ENCODE results near the gene P3H2.

P3H2 gene

DNA sequence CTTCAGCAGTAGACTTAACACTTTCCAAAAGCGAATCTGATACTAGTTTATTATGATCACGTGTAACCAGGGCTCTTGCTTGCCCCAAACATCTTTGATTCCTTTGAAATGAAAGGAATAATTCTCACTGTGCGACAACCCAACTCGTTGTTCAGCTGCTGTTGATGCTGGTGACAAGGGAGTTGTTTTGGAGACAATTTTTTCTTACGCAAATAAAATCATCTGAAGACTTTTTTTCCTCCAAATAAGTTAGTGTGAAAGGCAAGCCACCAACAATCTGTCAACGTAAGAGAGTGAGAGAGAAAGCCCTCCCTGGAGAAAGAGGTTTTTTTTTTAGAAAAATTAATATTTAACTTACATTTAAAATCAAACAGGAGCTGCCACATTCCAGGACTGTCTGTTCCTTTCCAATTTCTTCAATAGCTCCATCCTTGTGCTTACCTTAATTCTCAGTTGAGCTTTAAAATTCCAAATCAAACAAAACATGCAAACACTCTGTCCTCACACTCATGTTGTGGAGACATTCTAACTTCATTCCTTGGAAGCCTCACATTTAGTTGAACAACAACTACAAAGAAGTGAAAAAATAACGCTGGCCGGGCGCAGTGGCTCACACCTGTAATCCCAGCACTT lies 4.9 kb upstream of the P3H2 start:
- no peak for DNase-seq

DNA sequence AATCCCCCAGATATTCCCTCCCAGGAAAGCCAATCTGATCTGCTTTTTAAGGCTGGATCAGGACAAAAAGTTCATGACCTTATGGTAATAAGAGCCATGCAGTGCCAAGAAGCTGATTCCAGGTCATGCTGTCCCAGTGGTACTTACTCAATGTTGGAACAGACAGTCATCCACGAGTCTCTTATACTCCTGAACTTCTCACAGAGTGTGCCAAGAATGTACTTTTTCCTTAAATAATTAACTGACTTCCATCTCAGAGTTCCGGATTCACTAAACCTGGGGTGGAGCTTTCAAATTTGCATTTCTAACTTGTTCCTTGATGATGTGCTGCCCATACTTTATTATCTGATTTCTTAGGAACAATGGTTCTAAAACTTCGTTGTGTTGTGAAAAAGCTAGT lies 3.4 kb upstream of the P3H2 start:
- no peak for DNase-seq

- no peak for DNase-seq
These were observed 1.6 kb upstream of the P3H2 start for GRCh38 chr3:190122198-190122771.

- no peak for DNase-seq
These were observed 686 bp upstream of the P3H2 start for GRCh38 chr3:190121383-190121782.

GRCh38 chr3:190121061-190121377 lies 322 bp upstream of the P3H2 start:
- no peak for DNase-seq

- DNase-seq, result no peak
These were observed 1.0 kb downstream of the P3H2 start for GRCh38 chr3:190119461-190120268.

DNA sequence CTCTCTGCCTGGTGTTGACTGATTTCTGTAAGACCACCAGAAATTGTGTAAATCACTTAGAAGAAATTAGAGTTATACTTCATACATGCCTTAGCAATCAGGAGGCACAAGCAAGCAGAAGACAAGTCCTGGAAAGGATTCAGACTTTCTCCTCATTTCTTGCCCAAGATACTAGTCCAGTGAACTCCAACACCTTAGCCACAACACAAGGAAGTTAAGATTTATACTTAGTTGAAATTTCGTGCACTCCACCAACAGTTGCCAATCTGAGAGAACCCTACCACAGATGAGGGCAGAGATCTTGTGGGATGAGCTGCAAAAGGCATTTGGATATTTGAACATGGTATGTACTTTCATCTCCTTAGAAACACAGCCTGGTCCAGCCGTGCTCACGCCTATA lies 2.3 kb downstream of the P3H2 start:
- no peak for DNase-seq

- DNase-seq, result no peak
These were observed 2.7 kb downstream of the P3H2 start for GRCh38 chr3:190117981-190118380.

GRCh38 chr3:190116551-190117067 lies 4.1 kb downstream of the P3H2 start:
- DNase-seq, result no peak

DNA sequence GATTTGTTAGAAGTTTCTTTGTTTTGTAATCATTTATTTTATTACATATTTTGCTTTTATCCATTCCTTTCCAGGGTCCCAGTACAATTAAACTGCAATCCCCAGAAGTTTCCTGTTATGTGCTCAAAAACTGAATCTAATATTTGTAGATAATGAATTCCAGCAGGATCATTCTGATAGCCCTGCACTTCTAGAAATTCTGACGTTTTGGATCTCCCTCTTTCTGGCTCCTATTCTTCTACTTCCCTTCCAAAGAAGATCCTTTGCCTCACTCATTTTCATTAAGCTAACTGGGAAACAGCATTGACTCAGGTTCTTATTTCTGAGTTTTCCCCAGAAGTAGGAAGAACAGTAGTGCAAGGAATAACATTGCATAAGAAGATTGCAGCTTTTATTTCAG lies 9.9 kb downstream of the P3H2 start:
- no peak for DNase-seq

GRCh38 chr3:190109441-190109840 lies 11.3 kb downstream of the P3H2 start:
- no peak for DNase-seq

GRCh38 chr3:190108804-190109203 lies 11.9 kb downstream of the P3H2 start:
- no peak for DNase-seq

GRCh38 chr3:190105876-190106275 lies 14.8 kb downstream of the P3H2 start:
- DNase-seq, result no peak

DNA sequence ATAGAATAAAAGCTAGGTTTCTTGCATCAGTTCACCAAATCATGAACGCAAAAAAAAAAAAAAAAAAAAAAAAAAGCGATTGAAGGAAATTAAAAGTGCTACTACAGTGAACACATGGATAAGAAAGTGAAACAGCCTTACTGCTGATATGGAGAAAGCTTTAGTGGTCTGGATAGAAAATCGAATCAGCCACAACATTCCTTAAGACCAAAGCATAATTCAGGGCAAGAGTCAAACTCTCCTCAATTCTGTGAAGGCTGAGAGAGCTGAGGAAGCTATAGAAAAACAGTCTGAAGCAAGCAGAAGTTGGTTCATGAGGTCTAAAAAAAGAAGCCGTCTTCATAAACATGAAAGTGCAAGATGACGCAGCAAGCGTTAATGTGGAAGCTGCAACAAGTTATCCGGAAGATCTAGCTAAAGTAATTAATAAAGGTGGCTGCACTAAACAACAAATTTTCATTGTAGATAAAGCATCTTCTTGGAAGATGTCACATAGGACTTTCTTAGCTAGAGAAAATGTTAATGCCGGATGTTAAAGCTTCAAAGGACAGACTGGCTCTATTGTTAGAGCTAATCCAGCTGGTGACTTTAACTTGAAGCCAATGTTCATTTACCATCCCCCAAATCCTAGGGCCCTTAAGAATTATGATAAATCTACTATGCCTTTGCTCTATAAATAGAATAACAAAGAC lies 19.2 kb downstream of the P3H2 start:
- DNase-seq, result no peak

DNA sequence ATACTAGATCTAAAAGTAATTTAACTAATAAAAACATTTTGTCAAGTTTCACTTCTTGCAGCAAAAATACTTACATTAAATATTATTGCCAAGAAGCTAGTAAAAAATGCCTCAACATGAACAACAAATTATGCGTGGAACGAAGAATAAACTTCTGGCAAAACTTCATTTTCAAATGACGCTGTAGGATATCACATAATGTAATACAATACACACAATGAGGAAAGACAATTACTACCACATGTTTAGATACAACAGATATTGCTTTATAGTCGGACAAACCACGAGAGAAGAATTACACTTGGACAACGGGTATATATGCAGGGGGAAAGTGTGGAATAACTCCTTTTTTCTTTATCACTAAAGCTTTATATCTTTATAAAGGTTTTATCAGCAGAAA lies 21.6 kb downstream of the P3H2 start:
- DNase-seq, result no peak

DNA sequence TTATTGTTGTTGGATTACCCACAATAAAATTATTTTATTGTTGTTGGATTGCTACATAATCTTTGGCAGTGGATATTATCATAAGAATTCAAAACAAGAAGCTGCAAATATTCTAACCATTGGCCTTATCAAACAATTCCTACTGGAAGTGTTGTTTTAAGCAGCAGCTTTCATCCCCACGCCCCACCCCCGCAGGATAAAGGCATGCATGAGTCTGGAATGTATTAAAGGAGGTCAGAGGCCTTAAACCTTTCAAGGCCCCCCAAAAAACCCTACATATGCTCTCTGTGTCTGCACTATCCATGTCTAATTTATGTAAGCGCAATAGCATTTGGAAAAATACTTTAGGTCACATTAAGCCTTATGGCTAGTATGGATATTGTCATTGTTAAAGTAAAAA lies 23.1 kb downstream of the P3H2 start:
- DNase-seq, result no peak

DNA sequence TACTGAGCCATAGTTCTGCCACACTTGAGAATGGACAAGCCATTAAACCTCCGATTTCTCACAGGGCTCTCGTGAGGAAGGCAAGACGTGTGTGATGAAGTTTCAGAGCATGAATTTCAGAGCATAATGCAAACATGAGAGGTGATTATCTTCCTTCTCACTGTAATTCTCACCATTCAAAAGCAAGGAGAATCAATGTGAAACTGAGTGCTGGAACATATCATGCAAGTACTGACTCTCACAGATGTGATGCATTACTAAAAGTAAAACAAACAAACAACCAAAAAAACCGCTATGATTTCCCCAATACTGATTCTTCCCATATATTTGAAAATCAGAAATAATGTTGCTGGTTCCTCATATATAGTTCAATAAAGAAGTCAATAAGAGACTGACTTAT lies 23.7 kb downstream of the P3H2 start:
- no peak for DNase-seq

- DNase-seq, result no peak
These were observed 24.4 kb downstream of the P3H2 start for GRCh38 chr3:190096345-190096744.

DNA sequence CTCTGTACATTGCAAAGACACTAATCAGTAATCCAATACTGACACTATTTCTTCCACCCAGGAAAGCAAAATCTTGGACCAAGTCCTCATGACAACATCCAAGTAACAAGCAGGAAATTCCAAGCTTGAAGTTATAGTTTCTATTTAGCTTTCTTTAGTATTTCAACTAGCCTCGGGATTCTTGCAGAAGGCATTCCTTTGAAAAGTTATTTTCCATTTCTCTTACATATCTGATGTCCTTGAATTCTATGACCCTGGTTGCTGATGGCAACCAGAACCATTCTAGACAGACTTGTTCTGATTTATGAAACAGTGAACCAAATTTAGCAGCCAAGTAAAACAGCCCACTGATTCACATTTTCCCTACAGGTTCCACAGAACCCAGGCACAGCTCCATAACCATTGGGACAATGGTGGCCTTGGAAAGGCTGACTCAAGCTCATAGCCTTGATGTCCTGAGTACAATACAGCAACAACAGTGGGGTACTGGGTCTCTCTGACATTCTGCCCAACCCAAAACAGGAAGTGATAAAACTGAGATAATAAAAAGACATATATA lies 26.5 kb downstream of the P3H2 start:
- DNase-seq, result no peak

- DNase-seq, result no peak
These were observed 28.4 kb downstream of the P3H2 start for GRCh38 chr3:190092250-190092649.

GRCh38 chr3:190089711-190090110 lies 31.0 kb downstream of the P3H2 start:
- no peak for DNase-seq

GRCh38 chr3:190088890-190089289 lies 31.8 kb downstream of the P3H2 start:
- DNase-seq, result no peak

DNA sequence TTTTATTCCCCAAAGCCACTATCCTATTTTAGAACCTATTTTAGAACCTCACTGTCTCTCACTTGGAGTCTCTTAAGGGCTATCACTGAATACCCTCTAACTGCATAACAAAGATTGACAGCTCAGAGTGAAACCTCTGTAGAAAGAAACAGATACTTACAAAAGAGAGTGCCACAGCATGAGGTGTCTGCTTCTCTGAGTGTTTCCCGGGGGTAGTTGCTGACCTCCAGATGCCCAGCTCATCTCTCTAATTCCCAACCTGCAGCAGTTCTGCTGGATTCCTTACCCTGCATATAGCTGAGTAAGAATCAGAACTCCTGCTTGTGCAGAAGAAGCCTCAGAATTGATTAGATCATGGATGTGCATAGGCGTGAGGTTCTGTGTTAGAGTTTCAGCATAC lies 34.5 kb downstream of the P3H2 start:
- no peak for DNase-seq
